RPMI8226 (cell line): ENCODE results near the gene RAPGEF1.

Source experiments
- DNase-seq: peaks from one replicate; pipeline ENCODE4 v3.0.0-alpha.2; 2015

The RAPGEF1 gene

GRCh38 chr9:131621551-131622358 lies 118.1 kb downstream of the RAPGEF1 start:
- DNase-seq, result no peak

DNA sequence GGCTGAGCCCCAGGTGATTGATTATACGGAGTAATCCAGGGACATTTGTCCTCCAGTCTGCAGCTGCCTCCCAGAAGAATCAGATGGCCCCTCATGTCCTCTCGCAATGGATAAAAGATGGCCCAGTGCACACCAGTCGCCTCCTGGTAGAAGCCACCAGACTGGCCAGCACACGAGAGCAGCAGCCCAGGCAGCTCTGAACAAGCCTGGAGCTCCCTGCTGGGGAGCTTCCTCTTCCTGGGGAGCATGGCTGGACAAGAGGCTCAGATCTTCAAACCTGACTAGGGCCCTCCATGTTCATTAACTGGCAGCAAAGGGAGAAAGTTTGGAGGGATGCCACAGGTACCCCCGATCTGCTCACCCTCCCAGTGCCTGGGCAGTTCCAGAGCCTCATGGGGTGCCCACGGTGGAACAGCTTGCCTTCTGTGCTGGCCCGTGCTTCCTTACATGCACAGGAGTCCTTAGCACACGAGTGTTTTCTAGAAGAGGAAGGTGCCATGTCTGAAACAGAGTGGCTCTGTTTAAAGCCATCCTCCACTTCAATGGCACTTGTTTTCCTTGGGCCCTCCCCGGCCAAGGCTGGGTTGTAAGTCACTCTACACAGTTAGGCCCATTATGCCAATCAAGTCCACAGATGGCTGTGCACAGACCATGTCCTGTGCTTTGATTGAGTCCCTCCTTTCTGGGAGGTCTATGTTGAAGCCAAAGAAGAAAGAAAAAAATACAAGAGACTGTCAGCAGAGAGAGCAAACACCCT lies 118.9 kb downstream of the RAPGEF1 start:
- DNase-seq, result no peak

DNA sequence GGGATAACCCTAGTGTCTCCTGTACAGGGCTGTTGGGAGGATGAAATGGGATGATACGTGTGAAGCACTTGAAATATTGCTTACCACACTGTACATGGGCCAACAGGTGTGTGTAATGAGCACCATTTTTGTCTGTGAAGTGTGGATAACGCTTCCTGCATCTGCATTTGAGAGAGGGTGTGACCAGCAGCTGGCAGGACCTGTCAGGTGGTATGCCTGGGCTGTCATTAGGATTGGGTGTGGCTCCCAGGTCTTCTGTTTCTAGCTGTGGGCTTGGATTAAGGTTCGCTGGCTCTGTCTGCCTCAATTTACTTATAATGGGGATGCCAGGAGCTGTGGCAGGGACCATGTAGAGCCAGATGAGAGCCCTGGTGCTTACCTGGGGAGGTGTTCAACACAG lies 120.2 kb downstream of the RAPGEF1 start:
- no peak for DNase-seq

- DNase-seq, result no peak
Measured at GRCh38 chr9:131618785-131619184, 121.1 kb downstream of the RAPGEF1 start.

DNA sequence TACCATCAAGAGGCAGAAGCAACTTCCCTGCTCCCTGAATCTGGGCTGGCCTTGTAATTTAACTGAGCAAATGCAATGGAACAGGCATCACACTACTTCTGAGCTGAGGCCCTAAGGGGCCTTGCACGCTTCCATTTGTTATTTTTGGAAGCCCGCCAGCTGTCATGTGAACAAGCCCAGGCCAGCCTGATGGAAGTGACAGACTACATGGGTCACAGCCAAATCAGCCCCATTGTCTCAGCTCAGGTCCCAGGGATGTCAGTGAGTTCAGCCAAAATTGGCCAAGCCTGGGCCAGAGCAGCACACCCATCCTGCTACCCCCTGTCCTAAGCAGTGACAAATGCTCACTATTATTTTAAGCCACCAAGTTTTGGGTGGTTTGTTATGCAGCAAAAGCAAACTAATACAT lies 121.8 kb downstream of the RAPGEF1 start:
- DNase-seq, result peak; percentile 46

GRCh38 chr9:131617611-131618010 lies 122.3 kb downstream of the RAPGEF1 start:
- no peak for DNase-seq

GRCh38 chr9:131616983-131617604 lies 122.8 kb downstream of the RAPGEF1 start:
- DNase-seq, result no peak

DNA sequence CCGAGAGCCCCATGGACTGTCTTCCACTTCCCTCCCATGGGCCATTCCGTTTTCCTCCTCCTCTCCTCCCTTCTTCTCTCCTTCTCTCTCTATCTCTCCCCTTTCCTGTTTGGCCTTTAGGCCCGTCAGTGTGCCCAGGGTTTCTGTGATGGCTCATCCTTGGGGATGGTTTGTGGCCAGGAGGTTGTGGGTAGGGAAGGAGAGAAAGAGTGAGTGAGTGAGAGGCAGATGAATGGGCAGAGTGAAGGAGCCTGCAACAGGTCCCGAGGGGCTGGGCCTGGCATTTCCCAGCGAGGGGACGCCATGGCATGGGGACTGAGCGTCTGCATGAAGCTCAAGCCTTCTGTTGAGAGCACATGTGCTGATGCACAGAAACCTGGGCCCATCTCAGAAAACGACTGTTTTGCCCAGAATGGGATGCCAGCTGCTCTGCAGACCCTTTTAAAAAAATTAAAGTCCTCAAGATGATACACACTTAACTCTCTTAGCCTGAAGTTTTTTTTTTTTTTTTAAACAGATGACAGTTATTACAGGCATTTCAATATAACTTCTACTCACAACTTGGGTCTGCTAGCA lies 125.4 kb downstream of the RAPGEF1 start:
- DNase-seq, result no peak

DNA sequence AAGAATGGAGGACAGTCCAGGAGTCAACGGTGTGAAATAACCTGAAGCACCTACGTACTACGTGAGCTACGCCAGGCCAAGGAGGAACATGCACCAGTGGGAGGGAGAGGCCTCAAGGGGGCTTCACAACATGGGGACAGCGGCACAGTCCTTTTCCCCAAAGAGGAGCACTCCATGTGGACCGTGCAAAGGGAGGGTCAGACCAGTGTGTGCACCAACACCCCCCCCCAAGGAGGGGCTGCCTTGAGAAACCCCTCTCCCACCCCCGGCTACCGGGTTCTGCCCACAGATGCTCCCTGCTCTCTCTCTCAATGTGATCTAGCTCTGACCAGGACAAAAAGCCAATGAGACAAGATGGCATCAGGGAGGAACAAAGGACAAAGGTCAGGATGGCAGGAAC lies 126.0 kb downstream of the RAPGEF1 start:
- DNase-seq, result no peak

- no peak for DNase-seq
Measured at GRCh38 chr9:131612851-131613250, 127.0 kb downstream of the RAPGEF1 start.

GRCh38 chr9:131611586-131612315 lies 128.1 kb downstream of the RAPGEF1 start:
- no peak for DNase-seq

DNA sequence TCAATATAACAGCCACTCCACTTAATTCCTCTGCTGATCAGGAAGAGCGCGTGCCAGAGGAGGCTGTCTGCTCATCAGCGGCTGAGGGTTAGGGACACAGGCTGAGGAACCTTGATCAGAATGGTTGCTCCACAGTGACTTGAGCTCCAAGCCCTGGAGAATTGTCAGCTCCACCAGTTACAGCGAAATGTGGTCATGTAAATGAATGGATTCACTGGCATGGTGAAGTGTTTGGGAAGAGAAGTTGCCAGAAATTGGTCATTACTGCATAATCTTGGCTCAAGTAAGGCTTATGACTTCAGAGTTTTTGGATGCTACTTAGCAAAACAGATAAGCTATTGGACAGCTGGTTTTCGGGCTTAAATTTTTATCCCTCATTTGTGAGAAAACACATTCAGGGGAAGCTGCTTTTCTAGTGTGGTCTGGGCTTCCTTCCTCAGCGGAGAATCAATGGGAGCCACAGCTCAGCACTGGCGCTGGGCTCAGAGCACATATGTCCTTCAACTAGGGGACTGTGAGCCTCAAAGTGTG lies 129.6 kb downstream of the RAPGEF1 start:
- DNase-seq, result no peak

DNA sequence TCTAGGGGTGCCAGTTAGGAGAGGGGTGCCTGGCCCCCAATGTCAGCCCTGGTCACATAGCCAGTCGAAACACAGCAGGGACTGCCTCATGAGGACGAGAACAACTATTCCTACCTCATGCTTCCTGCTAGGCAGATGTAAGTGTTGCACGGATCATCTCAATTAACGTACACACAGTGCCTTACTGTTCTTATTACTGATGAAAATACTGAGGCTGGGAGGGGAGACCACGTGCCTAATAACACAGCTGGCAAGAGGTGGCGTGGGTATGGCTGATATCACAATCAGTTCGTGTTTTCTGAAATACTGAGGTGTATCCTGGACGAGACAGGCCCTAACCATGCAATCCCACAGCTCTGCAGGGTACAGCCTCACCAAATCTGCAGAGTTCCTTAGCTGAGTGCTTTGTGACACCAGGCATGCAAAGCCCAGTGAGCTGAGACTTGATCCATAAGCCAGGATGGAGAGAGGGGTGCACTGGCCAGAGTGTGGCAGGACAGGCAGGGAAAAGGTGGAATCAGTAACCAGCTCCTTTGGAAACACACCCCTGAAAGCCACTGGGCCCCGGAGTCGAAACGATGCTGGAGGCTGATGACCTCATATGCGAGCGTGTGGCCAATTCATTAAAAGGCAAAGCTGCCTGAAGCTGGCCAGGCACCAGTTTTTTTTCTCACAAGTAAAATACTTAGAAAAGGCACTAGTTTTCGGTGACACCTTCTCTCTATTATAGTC lies 130.6 kb downstream of the RAPGEF1 start:
- DNase-seq, result no peak

DNA sequence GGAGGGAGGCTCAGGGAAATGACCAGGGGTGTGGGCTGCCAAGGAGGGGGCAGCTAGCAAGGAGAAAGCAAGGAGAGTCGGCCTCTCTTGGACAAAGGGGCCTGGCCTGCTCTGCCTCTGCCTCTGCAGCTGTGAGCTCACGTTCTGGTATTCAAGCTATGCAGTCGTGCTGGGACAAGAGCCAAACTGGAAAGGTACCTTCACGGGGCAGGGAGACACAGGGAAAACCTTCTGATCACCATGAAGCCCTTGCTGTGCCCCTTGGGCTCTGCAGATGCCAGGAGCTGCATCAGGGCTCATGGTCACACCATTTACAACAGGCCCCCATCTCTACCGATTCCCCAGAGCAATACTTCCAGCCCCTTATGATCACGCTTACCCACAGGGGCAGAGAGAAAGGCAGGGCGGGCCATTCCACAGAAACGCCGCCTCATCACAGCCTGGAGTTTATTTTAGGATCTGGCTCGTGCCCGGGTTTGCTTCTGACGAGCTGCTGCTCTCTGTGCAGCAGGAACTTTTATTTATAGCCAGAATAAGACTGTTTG lies 131.3 kb downstream of the RAPGEF1 start:
- no peak for DNase-seq

- DNase-seq, result no peak
Measured at GRCh38 chr9:131607591-131607990, 132.3 kb downstream of the RAPGEF1 start.

- DNase-seq, result no peak
Measured at GRCh38 chr9:131606896-131607567, 132.8 kb downstream of the RAPGEF1 start.

DNA sequence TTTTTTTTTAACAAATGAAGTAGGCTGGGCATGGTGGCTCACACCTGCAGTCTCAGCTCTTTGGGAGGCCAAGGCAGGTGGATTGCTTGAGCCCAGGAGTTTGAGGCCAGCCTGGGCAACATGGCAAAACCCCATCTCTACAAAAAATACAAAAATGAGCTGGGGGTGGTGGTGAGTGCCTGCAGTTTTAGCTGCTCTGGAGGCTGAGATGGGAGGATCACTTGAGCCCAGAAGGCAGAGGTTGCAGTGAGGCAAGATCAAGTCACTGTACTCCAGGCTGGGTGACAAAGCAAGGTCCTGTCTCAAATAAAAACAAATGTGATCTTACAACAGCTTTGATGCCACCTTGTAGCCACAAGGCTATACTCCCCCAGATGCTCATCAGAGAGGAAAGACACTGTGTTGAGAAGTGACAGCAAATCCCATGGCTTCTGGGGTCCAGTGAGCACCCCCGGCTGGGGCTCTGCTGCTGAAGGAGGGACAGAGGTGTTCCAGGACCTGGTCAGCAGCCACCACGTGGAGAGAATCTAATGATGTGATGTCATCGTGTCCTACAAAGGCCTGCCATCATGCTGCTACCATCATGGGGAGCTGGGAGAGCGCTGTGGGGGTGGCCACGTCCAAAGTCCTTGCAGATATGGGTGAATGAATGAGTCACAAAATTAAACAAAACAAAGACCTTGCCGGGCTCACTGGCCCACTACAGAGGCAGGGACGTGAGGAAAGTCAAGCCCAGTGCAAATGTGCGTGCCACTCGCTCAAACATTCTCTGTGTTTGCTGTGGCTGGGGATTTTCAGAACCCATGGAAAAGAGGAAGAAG lies 133.9 kb downstream of the RAPGEF1 start:
- no peak for DNase-seq

GRCh38 chr9:131603711-131604439 lies 136.0 kb downstream of the RAPGEF1 start:
- no peak for DNase-seq

- no peak for DNase-seq
Measured at GRCh38 chr9:131603199-131603598, 136.7 kb downstream of the RAPGEF1 start.
